NCI-H2171 treated with DMSO at 0.1 percent for 48 hours (cell line): ENCODE data around the gene KRTAP4-12.
"Not testable (repeated sequence)": the region's sequence is repeated elsewhere in the genome, so short reads cannot be mapped to it uniquely, and the experiment has no call there.

Source experiments
- DNase-seq: peaks from one replicate; lab custom pipeline; 2025; lab: John Stamatoyannopoulos, UW

KRTAP4-12 gene

DNA sequence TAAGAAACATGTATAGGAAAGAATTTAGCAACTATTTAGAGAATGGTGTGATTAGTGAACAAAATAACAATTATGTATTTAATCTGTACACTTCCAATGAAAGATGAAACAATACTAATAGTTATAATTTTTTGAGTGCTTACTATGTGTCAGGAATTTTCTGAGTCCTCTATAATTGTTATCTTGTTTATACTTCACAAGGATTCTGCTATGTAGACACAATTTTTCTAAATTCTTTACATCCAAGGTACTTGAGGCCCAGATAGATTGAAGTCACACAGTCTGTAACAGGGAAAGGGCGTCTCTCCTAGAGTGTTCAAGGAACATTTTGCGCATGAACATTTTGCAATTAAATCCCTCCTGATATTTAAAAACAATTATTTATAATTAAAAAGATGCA, 1.1 kb upstream of the KRTAP4-12 start:
- DNase-seq: no peak

DNA sequence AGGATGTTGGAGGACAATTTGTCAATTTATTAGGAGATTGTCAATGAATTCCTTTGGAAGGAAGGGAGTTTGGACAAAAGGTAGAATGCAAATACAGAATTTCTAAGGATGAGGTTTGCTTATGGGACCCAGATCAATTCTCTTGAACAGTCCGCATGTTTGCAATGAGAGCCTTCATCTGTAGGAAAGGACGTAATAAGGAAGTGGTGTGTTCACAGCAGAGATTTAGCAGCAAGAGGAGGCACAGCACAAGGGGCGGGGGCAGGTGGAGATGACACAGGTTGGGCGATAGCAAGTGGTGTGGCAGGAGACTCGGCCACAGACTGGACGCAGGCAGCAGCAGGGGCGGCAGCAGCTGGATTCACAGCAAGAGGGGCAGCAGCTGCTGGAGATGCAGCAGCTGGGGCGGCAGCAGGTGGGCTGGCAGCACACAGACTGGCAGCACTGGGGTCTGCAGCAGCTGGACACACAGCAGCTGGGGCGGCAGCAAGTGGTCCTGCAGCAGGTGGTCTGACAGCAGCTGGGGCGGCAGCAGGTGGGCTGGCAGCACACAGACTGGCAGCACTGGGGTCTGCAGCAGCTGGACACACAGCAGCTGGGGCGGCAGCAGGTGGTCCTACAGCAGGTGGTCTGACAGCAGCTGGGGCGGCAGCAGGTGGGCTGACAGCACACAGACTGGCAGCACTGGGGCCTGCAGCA, 541 bp downstream of the KRTAP4-12 start:
- not testable (repeated sequence) for DNase-seq

DNA sequence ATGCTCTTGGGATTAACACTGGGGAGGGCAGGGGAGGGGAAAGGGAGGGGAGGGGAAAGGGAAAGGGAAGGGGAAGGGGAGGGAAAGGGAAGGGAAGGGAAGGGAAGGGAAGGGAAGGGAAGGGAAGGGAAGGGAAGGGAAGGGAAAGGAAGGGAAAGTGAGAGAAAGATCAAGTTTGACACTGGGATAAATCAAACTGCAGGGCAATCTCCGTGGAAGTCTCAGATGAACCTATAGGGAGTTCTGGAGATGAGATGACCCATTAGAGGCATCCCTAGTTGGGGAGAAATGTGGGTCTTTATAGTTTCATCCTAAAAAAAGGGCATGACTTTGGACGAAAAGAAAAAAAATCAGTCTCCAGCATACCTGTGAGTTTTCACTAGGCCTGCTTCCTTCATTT, 2.2 kb downstream of the KRTAP4-12 start:
- DNase-seq: no peak

DNA sequence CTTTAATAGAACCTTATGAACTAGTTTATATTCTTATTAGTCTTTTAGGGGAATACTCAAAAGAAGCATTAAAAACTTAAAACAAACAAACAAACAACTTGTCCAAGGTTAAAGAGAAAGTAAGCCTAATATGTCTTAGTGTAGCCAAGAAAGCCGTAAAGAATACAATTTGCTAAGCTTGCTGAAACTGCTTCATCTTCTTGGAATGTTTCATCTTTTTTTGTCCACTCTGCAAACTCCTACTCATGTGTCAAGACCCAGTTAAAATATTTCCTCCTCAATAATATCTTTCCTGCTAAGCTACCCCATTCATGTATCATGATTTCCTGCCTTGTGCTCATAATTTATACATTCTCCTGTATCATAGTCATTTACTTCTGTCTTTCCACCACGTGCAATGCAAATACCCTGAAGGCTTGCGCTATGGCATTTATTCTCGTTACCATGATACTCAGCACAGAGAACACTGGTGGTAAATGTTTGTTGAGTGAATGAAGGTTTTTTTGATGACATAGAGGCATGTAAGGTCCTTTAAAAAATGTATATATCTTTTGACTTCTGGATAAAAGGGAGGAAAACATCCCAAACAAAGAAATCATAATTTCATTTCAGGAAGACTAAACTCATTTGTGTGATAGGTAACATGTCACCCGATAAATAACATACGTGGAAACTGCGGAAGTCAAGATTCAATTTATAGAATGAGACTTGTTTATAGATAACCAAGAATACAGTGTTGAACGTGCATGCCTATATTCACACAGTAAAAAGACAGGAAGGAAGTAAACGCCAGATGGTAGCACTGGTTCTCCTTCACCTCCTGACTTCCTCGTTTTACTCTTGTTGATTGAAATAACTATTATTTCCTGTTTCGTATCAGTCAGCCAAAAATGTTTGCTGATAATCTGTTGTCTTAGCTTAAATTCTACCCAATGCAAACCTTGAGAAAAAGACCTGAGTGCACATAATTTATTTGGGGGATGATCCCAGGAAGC, 4.0 kb downstream of the KRTAP4-12 start:
- DNase-seq: not testable (repeated sequence)

DNA sequence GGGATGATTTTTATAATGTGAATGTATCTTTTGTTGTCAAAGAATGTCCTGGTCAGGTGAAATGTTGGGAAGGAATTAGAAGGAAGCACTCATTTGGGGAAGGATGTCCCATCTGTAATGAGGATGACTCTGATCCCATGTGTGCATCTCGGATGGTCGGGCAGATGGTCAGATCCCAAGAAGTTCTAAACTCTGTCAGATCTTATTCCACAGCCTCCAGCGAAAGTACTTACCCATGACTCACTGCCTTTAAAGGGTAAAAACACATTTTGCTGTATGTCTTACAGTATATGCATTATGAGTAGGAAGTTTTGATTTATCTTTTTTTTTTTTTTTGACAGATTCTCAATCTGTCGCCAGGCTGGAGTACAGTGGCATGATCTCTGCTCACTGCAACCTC, 5.3 kb downstream of the KRTAP4-12 start:
- no peak for DNase-seq

DNA sequence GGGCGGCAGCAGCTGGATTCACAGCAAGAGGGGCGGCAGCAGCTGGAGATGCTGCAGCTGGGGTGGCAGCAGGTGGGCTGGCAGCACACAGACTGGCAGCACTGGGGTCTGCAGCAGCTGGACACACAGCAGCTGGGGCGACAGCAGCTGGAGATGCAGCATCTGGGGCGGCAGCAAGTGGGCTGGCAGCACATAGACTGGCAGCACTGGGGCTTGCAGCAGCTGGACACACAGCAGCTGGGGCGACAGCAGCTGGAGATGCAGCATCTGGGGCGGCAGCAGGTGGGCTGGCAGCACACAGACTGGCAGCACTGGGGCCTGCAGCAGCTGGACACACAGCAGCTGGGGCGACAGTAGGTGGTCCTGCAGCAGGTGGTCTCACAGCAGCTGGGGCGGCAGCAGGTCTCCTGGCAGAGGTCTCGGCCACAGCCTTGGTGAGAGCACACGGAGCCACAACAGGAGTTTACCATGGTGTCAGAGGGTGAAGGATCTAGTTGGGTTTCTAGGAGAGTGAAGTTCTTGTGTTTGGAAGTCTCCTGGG, 6.1 kb downstream of the KRTAP4-12 start, which contains the start of gene KRTAP4-11:
Gene KRTAP4-11, minus strand, starts transcription at position 528 of the 541 bp plus-strand sequence. Its CDS starts 58 bp downstream, at position 470.
- not testable (repeated sequence) for DNase-seq

DNA sequence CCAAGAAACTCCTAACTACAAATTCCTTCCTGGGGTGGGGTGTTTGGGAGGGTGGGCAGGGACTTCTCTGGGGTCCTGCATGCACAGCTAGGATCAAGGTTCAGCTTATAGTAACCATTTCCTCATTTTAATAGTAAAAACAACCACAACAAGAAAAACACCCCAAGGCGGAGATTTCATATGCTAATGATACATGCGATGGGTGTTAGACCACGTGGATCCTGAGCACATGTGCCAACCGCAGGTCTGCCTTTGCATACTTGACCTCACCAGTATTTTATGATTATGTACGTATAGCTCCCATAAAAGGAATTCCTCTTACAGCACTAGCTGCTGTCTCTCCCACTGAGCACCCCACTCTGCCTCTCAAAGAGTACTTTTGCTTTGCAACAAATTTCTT, 7.7 kb downstream of the KRTAP4-12 start:
- DNase-seq: no peak

DNA sequence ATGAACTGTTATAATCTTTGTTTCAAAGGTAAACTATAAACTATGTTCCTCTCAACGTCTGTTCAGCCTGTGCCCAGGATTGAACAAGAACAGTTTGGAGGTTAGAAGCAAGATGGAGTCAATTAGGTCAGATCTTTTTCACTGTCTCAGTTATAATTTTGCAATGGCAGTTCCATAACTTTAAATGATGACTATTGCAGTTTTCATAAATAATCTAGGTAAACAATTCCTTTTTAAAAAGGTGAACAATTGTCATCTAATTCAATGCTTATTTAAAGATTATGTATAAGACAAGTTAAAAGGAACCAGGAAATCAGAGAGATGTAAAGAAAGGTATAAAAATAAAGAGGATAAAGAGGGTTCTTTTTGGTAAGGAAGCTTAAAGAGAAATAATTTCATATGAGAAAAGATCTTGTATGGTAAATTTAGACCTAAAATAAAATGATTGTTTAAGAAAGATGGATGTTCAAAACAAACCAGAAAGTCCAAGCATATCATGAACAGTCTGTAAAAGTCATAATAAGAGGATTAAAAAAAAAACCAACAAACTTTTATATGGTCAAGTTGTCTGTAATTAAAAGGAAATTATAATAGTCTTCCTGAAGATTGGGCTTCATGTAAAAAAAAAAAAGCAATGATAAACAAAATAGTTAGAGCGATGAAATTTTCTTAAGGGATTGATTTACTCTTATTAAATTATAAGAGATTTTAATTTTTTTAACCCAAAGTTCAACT, 12.7 kb downstream of the KRTAP4-12 start:
- no peak for DNase-seq

DNA sequence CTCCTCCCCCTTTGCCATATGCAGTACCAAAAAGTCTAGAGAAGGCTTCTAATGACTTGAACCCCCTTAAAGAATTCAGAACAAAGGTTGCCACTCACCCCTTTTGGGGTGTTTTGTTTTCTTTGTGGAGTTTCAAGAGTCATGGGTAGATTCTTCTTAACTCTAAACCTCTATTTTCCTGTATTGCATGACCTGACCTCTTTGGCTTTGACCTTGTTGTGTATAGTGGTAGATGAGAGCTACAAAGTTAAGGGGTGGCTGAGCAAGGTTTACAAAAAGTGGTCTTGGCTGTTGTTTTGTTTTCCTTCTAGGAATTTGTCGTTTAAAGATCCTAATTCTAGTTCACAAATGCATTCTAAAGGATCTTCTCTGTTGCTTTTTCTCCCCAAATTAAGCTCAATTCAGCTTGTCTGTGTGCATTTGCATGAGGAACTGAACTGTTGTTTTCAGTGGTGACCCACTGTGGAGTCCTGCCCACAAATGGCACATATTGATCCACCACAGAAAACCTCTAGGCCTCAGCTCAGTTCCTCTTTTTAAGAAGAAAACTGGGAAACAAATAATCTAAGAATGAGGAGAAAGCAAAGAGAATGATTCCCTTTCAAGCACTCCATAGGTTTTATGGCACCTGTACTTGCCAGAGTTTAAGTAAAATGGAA, 15.1 kb downstream of the KRTAP4-12 start:
- not testable (repeated sequence) for DNase-seq

DNA sequence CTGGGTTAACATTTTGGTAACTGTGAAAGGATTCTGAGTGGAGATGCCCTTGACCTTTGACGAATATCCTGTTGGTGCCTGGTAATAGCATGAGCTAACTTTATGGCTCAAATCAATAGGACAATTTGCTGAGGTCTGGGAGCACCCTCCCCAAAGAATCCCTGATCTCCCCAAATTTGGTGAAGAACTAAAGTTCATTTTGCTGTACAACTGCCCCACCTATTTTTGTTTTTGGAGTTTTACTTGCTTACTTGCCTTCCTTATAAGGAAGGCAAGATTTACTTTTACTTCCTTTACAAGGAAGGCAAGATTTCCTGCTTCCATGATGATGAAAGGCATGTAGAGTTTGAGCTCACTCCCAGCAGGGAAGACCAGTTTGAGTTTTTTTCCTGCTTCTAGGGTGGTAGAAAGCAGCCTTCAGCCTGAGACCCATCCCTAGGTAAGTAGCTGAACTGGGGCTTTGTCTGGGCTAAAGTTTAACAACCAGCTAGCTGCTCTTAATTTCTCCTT, 16.0 kb downstream of the KRTAP4-12 start:
- no peak for DNase-seq

DNA sequence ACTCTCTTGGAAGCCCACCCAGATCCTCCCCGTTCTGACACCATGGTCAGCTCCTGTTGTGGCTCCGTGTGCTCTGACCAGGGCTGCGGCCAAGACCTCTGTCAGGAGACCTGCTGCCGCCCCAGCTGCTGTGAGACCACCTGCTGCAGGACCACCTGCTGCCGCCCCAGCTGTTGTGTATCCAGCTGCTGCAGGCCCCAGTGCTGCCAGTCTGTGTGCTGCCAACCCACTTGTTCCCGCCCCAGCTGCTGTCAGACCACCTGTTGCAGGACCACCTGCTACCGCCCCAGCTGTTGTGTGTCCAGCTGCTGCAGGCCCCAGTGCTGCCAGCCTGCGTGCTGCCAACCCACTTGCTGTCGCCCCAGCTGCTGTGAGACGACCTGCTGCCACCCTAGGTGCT, 18.6 kb downstream of the KRTAP4-12 start, which contains the start of gene KRTAP4-9:
Gene KRTAP4-9, plus strand, starts transcription at position 43 of the 400 bp plus-strand sequence. Its CDS starts 0 bp downstream, at position 43.
- DNase-seq: not testable (repeated sequence)

DNA sequence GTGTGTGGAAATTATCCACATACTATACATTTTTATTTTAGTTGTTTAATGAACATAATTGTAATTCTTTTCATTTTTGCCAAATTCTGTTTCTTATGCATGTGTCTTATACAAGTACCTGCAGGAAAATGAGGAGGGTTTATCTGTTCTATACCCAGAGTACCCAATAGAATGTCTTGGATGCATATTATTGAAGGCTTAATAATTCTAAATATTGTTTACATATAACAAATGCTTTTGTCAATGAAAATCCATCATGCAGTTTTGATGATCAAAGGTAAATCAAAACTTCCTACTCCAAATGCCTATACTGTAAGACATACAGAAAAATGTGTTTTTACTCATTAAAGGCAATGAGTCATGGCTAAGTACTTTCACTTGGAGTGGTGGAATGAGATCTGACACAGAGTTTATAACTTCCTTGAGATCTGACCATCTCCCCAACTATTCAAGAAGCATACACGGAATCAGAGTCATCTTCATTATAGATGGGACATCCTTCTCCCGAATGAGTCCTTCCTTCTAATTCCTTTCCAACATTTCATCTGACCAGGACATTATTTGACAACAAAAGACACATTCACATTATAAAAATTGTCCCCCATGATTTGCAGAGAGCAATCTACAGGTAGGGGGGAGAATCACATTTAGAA, 19.5 kb downstream of the KRTAP4-12 start:
- not testable (repeated sequence) for DNase-seq

DNA sequence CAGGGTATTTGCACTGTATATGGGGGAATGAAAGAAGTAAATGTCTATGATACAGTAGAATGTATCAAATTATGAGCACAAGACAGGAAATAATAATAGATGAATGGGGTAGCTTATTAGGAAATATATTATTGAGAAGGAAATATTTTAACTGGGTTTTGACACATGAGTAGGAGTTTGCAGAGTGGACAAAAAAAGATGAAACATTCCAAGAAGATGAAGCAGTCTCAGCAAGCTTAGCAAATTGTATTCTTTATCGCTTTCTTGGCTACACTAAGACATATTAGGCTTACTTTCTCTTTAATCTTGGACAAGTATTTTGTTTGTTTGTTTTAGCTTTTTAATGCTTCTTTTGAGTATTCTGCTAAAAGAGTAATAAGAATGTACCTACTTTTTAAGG, 20.1 kb downstream of the KRTAP4-12 start:
- DNase-seq: no peak

DNA sequence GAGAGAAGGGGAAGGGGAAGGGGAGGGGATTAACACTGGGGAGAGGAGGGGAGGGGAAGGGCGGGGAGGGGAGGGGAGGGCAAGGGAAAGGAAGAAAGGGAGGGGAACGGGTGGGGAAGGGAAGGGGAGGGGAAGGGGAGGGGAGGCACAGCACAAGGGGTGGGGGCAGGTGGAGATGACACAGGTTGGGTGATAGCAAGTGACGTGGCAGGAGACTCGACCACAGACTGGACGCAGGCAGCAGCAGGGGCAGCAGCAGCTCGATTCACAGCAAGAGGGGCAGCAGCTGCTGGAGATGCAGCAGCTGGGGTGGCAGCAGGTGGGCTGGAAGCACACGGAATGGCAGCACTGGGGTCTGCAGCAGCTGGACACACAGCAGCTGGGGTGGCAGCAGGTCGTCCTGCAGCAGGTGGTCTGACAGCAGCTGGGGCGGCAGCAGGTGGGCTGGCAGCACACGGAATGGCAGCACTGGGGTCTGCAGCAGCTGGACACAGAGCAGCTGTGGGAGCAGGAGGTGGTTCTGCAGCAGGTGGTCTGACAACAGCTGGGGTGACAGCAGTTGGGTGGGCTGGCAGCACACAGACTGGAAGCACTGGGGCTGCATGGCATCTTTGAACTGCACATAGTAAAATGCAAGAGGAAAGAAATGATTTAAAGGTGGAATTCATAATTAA, 22.3 kb downstream of the KRTAP4-12 start, which contains the start of gene KRTAP4-16:
Gene KRTAP4-16, minus strand, starts transcription at position 624 of the 674 bp plus-strand sequence. Its CDS starts 0 bp downstream, at position 624.
- DNase-seq: no peak

DNA sequence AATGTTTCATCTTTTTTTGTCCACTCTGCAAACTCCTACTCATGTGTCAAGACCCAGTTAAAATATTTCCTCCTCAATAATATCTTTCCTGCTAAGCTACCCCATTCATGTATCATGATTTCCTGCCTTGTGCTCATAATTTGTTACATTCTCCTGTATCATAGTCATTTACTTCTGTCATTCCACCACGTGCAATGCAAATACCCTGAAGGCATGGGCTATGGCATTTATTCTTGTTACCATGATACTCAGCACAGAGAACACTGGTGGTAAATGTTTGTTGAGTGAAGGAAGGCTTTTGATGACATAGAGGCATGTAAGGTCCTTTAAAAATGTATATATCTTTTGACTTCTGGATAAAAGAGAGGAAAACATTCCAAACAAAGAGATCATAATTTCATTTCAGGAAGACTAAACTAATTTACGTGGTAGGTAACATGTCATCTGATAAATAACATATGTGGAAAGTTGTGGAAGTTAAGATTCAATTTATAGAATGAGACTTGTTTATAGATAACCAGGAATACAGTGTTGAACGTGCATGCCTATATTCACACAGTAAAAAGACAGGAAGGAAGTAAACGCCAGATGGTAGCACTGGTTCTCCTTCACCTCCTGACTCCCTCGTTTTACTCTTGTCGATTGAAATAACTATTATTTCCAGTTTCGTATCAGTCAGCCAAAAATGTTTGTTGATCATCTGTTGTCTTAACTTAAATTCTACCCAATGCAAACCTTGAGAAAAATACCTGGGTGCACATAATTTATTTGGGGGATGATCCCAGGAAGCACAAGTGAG, 24.1 kb downstream of the KRTAP4-12 start:
- DNase-seq: not testable (repeated sequence)

DNA sequence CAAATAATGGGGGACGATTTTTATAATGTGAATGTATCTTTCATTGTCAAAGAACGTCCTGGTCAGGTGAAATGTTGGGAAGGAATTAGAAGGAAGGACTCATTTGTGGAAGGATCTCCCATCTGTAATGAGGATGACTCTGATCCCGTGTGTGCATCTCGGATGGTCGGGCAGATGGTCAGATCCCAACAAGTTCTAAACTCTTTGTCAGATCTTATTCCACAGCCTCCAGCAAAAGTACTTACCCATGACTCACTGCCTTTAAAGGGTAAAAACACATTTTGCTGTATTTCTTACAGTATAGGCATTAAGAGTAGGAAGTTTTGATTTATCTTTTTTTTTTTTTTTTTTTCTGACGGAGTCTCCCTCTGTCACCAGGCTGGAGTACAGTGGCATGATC, 25.5 kb downstream of the KRTAP4-12 start:
- DNase-seq: no peak

DNA sequence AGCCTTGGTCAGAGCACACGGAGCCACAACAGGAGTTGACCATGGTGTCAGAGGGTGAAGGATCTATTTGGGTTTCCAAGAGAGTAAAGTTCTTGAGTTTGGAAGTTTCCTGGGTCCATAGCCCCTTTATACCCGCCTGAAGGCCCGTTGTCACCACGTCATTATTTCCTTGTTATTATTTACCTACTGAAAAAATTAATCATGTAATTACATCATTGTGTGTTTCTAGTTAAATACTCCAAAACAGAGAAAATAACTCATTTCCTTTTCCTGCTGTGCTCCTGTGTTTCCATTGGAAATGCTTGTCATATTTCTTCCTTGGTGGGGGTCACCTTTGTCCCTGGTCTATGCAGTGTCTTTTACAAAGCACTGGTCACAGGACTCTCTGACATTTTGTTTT, 25.9 kb downstream of the KRTAP4-12 start, which contains the start of gene KRTAP4-8:
Gene KRTAP4-8, minus strand, starts transcription at position 101 of the 400 bp plus-strand sequence. Its CDS starts 58 bp downstream, at position 43.
- no peak for DNase-seq

DNA sequence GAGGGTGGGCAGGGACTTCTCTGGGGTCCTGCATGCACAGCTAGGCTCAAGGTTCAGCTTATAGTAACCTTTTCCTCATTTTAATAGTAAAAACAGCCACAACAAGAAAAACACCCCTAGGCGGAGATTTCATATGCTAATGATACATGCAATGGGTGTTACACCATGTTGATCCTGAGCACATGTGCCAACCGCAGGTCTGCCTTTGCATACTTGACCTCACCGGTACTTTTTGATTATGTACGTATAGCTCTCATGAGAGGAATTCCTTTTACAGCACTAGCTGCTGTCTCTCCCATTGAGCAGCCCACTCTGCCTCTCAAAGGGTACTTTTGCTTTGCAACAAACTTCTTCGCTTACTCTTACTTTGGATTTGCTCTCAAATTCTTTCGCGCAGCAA, 27.9 kb downstream of the KRTAP4-12 start:
- no peak for DNase-seq
